Activated T-helper 17 cell treated with anti-CD3 and anti-CD28 coated beads, Interleukin-2, amount 50 U/mL, for 72 hours (primary cell): ENCODE results near the gene TGIF2. TPM values are rescaled to one million over a fixed set of nuclear protein-coding genes. Genes with fewer than 3 reads are reported as not detected.

Experiments
- ATAC-seq: fragments of 150-1000 bp; cut with Tn5 transposase; replicated peaks from 2 replicates; pipeline ENCODE4 v1.10.0; 2021; ENCODE audit warnings: mild to moderate bottlenecking, moderate library complexity
- H3K27ac Mint-ChIP-seq: one replicate; pipeline ENCODE4 v1.8.0; 2022; ENCODE audit warnings: mixed read lengths
- H3K27me3 Mint-ChIP-seq: one replicate; pipeline ENCODE4 v1.8.0; 2022; ENCODE audit warnings: mixed read lengths
- H3K36me3 Mint-ChIP-seq: one replicate; pipeline ENCODE4 v1.8.0; 2022; ENCODE audit warnings: low read depth, mild to moderate bottlenecking, mixed read lengths
- H3K4me1 Mint-ChIP-seq: one replicate; pipeline ENCODE4 v1.8.0; 2022; ENCODE audit warnings: mixed read lengths
- H3K4me3 Mint-ChIP-seq: one replicate; pipeline ENCODE4 v1.8.0; 2022; ENCODE audit warnings: mild to moderate bottlenecking, mixed read lengths
- H3K9me3 Mint-ChIP-seq: one replicate; pipeline ENCODE4 v1.8.0; 2022; ENCODE audit warnings: mixed read lengths
- total RNA-seq, 2 donors: library from RNA; stranded (reverse); gene quantifications; one replicate each; pipeline ENCODE4 v1.2.3, GENCODE V29; 2022

Gene TGIF2
- total RNA-seq, 2 donors from 2014 or later = 43.8 to 57.1 TPM

- H3K36me3 Mint-ChIP-seq = peaks cover 85% of the 10 kb centered on the region
- no peaks in the 10 kb centered on the region for H3K27me3 Mint-ChIP-seq
- H3K9me3 Mint-ChIP-seq = no peaks in the 10 kb centered on the region
- peak overlapping the region; percentile 89 for H3K27ac Mint-ChIP-seq
- H3K4me3 Mint-ChIP-seq = peak overlapping the region; percentile 46
- H3K4me1 Mint-ChIP-seq = peaks cover 26% of the 10 kb centered on the region
- no peak for ATAC-seq
These were observed 9.4 kb downstream of the TGIF2 start for GRCh38 chr20:36582821-36583220.

GRCh38 chr20:36584018-36584481 is 10.7 kb downstream of the TGIF2 start:
- Mint-ChIP-seq H3K27me3 (no peaks in the 10 kb centered on the region), H3K4me3 (no peak overlapping the region), H3K36me3 (peaks cover 84% of the 10 kb centered on the region), H3K27ac (no peak overlapping the region), H3K9me3 (no peaks in the 10 kb centered on the region), H3K4me1 (peaks cover 26% of the 10 kb centered on the region)
- ATAC-seq = no peak

- H3K9me3 Mint-ChIP-seq = no peaks in the 10 kb centered on the region
- H3K27me3 Mint-ChIP-seq = no peaks in the 10 kb centered on the region
- H3K27ac Mint-ChIP-seq = no peak overlapping the region
- H3K4me1 Mint-ChIP-seq = peaks cover 20% of the 10 kb centered on the region
- no peak overlapping the region for H3K4me3 Mint-ChIP-seq
- ATAC-seq = no peak
- peaks cover 84% of the 10 kb centered on the region for H3K36me3 Mint-ChIP-seq
These were observed 12.2 kb downstream of the TGIF2 start for GRCh38 chr20:36585410-36586125.

GRCh38 chr20:36587388-36588070 is 14.1 kb downstream of the TGIF2 start:
- ATAC-seq = peak; percentile 28
- peaks cover 84% of the 10 kb centered on the region for H3K36me3 Mint-ChIP-seq
- H3K4me1 Mint-ChIP-seq = peaks cover 26% of the 10 kb centered on the region
- H3K4me3 Mint-ChIP-seq = peak overlapping the region; percentile 20
- no peaks in the 10 kb centered on the region for H3K9me3 Mint-ChIP-seq
- H3K27ac Mint-ChIP-seq = peak overlapping the region; percentile 82
- no peaks in the 10 kb centered on the region for H3K27me3 Mint-ChIP-seq

GRCh38 chr20:36591281-36591680 is 17.9 kb downstream of the TGIF2 start:
- Mint-ChIP-seq H3K27ac (peak overlapping the region; percentile 85), H3K4me1 (peaks cover 45% of the 10 kb centered on the region), H3K27me3 (no peaks in the 10 kb centered on the region), H3K9me3 (no peaks in the 10 kb centered on the region), H3K36me3 (peaks cover 91% of the 10 kb centered on the region), H3K4me3 (peak overlapping the region; percentile 88)
- ATAC-seq = no peak

- no peaks in the 10 kb centered on the region for H3K27me3 Mint-ChIP-seq
- peak; percentile 64 for ATAC-seq
- H3K4me1 Mint-ChIP-seq = peaks cover 40% of the 10 kb centered on the region
- H3K36me3 Mint-ChIP-seq = peaks cover 83% of the 10 kb centered on the region
- H3K4me3 Mint-ChIP-seq = peak overlapping the region; percentile 88
- H3K9me3 Mint-ChIP-seq = no peaks in the 10 kb centered on the region
- H3K27ac Mint-ChIP-seq = peak overlapping the region; percentile 85
These were observed 18.7 kb downstream of the TGIF2 start for GRCh38 chr20:36591854-36592641.

GRCh38 chr20:36593347-36593929 is 20.0 kb downstream of the TGIF2 start:
- no peak for ATAC-seq
- H3K36me3 Mint-ChIP-seq = peaks cover 69% of the 10 kb centered on the region
- peak overlapping the region; percentile 92 for H3K27ac Mint-ChIP-seq
- peaks cover 32% of the 10 kb centered on the region for H3K4me1 Mint-ChIP-seq
- H3K9me3 Mint-ChIP-seq = no peaks in the 10 kb centered on the region
- no peaks in the 10 kb centered on the region for H3K27me3 Mint-ChIP-seq
- H3K4me3 Mint-ChIP-seq = peak overlapping the region; percentile 88

- Mint-ChIP-seq H3K9me3 (no peaks in the 10 kb centered on the region), H3K4me1 (peaks cover 10% of the 10 kb centered on the region), H3K4me3 (no peak overlapping the region), H3K36me3 (peaks cover 8% of the 10 kb centered on the region), H3K27ac (peak overlapping the region; percentile 67), H3K27me3 (no peaks in the 10 kb centered on the region)
- peak; percentile 17 for ATAC-seq
These were observed 26.5 kb downstream of the TGIF2 start for GRCh38 chr20:36599912-36600345.

- no peak overlapping the region for H3K4me3 Mint-ChIP-seq
- peaks cover 14% of the 10 kb centered on the region for H3K36me3 Mint-ChIP-seq
- H3K27ac Mint-ChIP-seq = no peak overlapping the region
- H3K9me3 Mint-ChIP-seq = no peaks in the 10 kb centered on the region
- H3K27me3 Mint-ChIP-seq = no peaks in the 10 kb centered on the region
- H3K4me1 Mint-ChIP-seq = peaks cover 4% of the 10 kb centered on the region
- ATAC-seq = no peak
These were observed 28.1 kb downstream of the TGIF2 start for GRCh38 chr20:36601540-36601939.

GRCh38 chr20:36604952-36605398 is 31.6 kb downstream of the TGIF2 start:
- Mint-ChIP-seq H3K27ac (peak overlapping the region; percentile 96), H3K4me3 (peak overlapping the region; percentile 90), H3K9me3 (no peaks in the 10 kb centered on the region), H3K36me3 (peaks cover 48% of the 10 kb centered on the region), H3K27me3 (no peaks in the 10 kb centered on the region), H3K4me1 (peaks cover 7% of the 10 kb centered on the region)
- peak; percentile 58 for ATAC-seq

- no peaks in the 10 kb centered on the region for H3K27me3 Mint-ChIP-seq
These were observed 32.2 kb downstream of the TGIF2 start, which contains the start of gene RAB5IF for GRCh38 chr20:36605399-36606157. Gene RAB5IF (plus strand): TSS chr20:36605779. CDS start chr20:36605952, 173 bp downstream.

GRCh38 chr20:36606158-36607066 is 33.0 kb downstream of the TGIF2 start:
- H3K27ac Mint-ChIP-seq = peak overlapping the region; percentile 96
- H3K4me1 Mint-ChIP-seq = peaks cover 4% of the 10 kb centered on the region
- no peak for ATAC-seq
- peak overlapping the region; percentile 90 for H3K4me3 Mint-ChIP-seq
- H3K9me3 Mint-ChIP-seq = no peaks in the 10 kb centered on the region
- H3K27me3 Mint-ChIP-seq = no peaks in the 10 kb centered on the region
- H3K36me3 Mint-ChIP-seq = peaks cover 63% of the 10 kb centered on the region

More at GRCh38 chr20:36605399-36606157, 32.2 kb downstream of the TGIF2 start, which contains the start of gene RAB5IF:
- peak; percentile 89 for ATAC-seq
- Mint-ChIP-seq H3K36me3 (peaks cover 54% of the 10 kb centered on the region), H3K9me3 (no peaks in the 10 kb centered on the region), H3K4me3 (peak within 1 kb of the TSS; percentile 90), H3K4me1 (peaks cover 4% of the 10 kb centered on the region), H3K27ac (peak within 1 kb of the TSS; percentile 96)
